Subcutaneous adipose tissue (tissue), 4 donors: ENCODE results near the gene AFG1L. TPM values are rescaled to one million over a fixed set of nuclear protein-coding genes. Genes with fewer than 3 reads are reported as not detected.

Source experiments
- CTCF ChIP-seq: fragments of 450-650 bp; IDR thresholded peaks from one replicate; pipeline ENCODE4 v1.5.1; 2016; ENCODE audit warnings: low read depth, mild to moderate bottlenecking, control low read depth, antibody characterized with exemption, moderate library complexity
- total RNA-seq, 4 donors: library from RNA; depleted of rRNA; stranded (reverse); fragments of >200 nt; gene quantifications; one replicate each; pipeline ENCODE4 v1.1.0, GENCODE V29; 2016

Gene AFG1L
- total RNA-seq, 4 donors from 2014 or later, result 1.9 to 4.4 (median 2.9) TPM

GRCh38 chr6:108546079-108547049 lies 251.5 kb downstream of the AFG1L start:
- no peak for TF ChIP-seq CTCF

- TF ChIP-seq CTCF, result no peak
These were observed 254.4 kb downstream of the AFG1L start for GRCh38 chr6:108549241-108549640.

- TF ChIP-seq CTCF, result no peak
These were observed 254.9 kb downstream of the AFG1L start for GRCh38 chr6:108549741-108550140.

- no peak for TF ChIP-seq CTCF
These were observed 255.4 kb downstream of the AFG1L start for GRCh38 chr6:108550256-108550655.

GRCh38 chr6:108555399-108556052 lies 260.7 kb downstream of the AFG1L start:
- no peak for TF ChIP-seq CTCF

GRCh38 chr6:108556250-108556649 lies 261.4 kb downstream of the AFG1L start:
- TF ChIP-seq CTCF, result no peak

GRCh38 chr6:108556866-108557493 lies 262.1 kb downstream of the AFG1L start:
- TF ChIP-seq CTCF, result no peak
